GM12878 (cell line): ENCODE results near the gene OR2AT4. TPM values are rescaled to one million over a fixed set of nuclear protein-coding genes. Genes with fewer than 3 reads are reported as not detected.
A peak's percentile ranks its signal among the peaks of the same experiment; 100 is the strongest.

Experiments used
- ATAC-seq: fragments of 200-7000 bp; cut with Tn5 transposase; 3 replicates; pipeline ENCODE4 v1.9.1; 2020; ENCODE audit warnings: mild to moderate bottlenecking, moderate library complexity
- BruUV-seq: library from RNA; stranded (reverse); fragments of 400-500 nt; replicated peaks from 2 replicates; lab custom pipeline; 2021; lab: Mats Ljungman, UMichigan
- CTCF ChIA-PET: fragments of 300-600 bp; sonication (Branson Sonifier 250); formaldehyde crosslinking; extraction: SDS; loops from one replicate; lab custom pipeline; 2021; ENCODE audit warnings: inconsistent platforms; lab: Yijun Ruan, JAX
- POLR2A ChIA-PET: fragments of 350-600 bp; formaldehyde crosslinking; extraction: SDS; loops from one replicate; lab custom pipeline; 2021; ENCODE audit warnings: inconsistent platforms; lab: Charles Lee
- RAD21 ChIA-PET: fragments of 300-600 bp; sonication (Branson Sonifier 250); formaldehyde crosslinking; loops from one replicate; lab custom pipeline; 2023; ENCODE audit warnings: antibody characterized with exemption; ENCODE audit not compliant: unreplicated experiment; lab: Charles Lee
- SMC1A ChIA-PET: fragments of 300-600 bp; sonication (Branson Sonifier 250); formaldehyde crosslinking; loops from one replicate; lab custom pipeline; 2023; ENCODE audit not compliant: unreplicated experiment, uncharacterized antibody; lab: Charles Lee
- DNase-seq: peaks from one replicate; pipeline ENCODE4 v3.0.0-alpha.2; 2011; ENCODE audit warnings: low read depth, low spot score
- FAIRE-seq: peaks from 3 replicates; lab custom pipeline; 2011; peaks lifted over from hg19 to GRCh38; lab: Jason Lieb, UNC
- H2AFZ ChIP-seq: 2 replicates; pipeline ENCODE4 v1.6.0; 2011; ENCODE audit warnings: low read depth, low read length, control low read depth; ENCODE audit not compliant: control insufficient read depth
- H3K27ac ChIP-seq: 2 replicates; pipeline ENCODE4 v1.5.1; 2011; ENCODE audit warnings: control low read depth; ENCODE audit not compliant: control insufficient read depth, insufficient read depth
- H3K27me3 ChIP-seq, 2 experiments: replicated peaks in 1 of 2; 2 replicates each; pipeline versions ENCODE4 v1.6.0 to v1.6.1; 2011; ENCODE audit warnings: low read length in 1 of 2; ENCODE audit not compliant: control insufficient read depth in 2 of 2, insufficient read depth in 2 of 2
- H3K36me3 ChIP-seq, 2 experiments: 2 replicates each; pipeline ENCODE4 v1.5.1; 2011; ENCODE audit warnings: low read length in 1 of 2; ENCODE audit not compliant: control insufficient read depth in 2 of 2, insufficient read depth in 2 of 2
- H3K4me1 ChIP-seq: 2 replicates; pipeline ENCODE4 v1.6.1; 2011; ENCODE audit warnings: mild to moderate bottlenecking, low read length, moderate library complexity, mixed read lengths; ENCODE audit not compliant: control insufficient read depth, insufficient read depth
- H3K4me2 ChIP-seq: 2 replicates; pipeline ENCODE4 v1.6.0; 2011; ENCODE audit warnings: control low read depth; ENCODE audit not compliant: control insufficient read depth, insufficient read depth
- H3K4me3 ChIP-seq: fragments of 200-600 bp; sonication (generic); 2 replicates; pipeline ENCODE4 v1.5.1; 2016
- H3K79me2 ChIP-seq: 2 replicates; pipeline ENCODE4 v1.6.0; 2011; ENCODE audit warnings: low read length; ENCODE audit not compliant: control insufficient read depth, insufficient read depth
- H3K9ac ChIP-seq: 2 replicates; pipeline ENCODE4 v1.8.0; 2011; ENCODE audit warnings: low read length, control low read depth, mixed read lengths; ENCODE audit not compliant: control insufficient read depth, insufficient read depth
- H3K9me3 ChIP-seq: replicated peaks from 3 replicates; pipeline ENCODE4 v1.5.1; 2011; ENCODE audit warnings: mild to moderate bottlenecking, low read length; ENCODE audit not compliant: control insufficient read depth, insufficient read depth
- H4K20me1 ChIP-seq: 2 replicates; pipeline ENCODE4 v1.6.0; 2011; ENCODE audit not compliant: control insufficient read depth, insufficient read depth
- IKZF1 ChIP-seq: fragments of 450-650 bp; conservative IDR thresholded peaks from 2 replicates; pipeline ENCODE4 v1.6.1; 2017; ENCODE audit warnings: antibody characterized with exemption, mild to moderate bottlenecking
- MYC ChIP-seq: IDR thresholded peaks from 2 replicates; pipeline ENCODE4 v1.6.1; 2011; ENCODE audit warnings: mild to moderate bottlenecking, low read length, moderate library complexity, inconsistent platforms; ENCODE audit not compliant: insufficient read depth, insufficient replicate concordance, insufficient read length, severe bottlenecking
- SPI1 ChIP-seq: IDR thresholded peaks from 2 replicates; pipeline ENCODE4 v1.6.1; 2011; ENCODE audit warnings: low read depth, mild to moderate bottlenecking, low read length, moderate library complexity, borderline replicate concordance; ENCODE audit not compliant: insufficient read depth
- WGBS: methylation state at CpG from one replicate; pipeline ENCODE4 v1.1.6; 2016; ENCODE audit warnings: low lambda C conversion rate; ENCODE audit not compliant: insufficient replicate concordance, insufficient coverage; ENCODE audit errors: missing lambda C conversion rate; 5-methylcytosine and 5-hydroxymethylcytosine counted together
- in situ Hi-C: fragments of 300-500 bp; cut with MboI; formaldehyde crosslinking; loops from 9 replicates; pipeline ENCODE4 v1.14.3; 2018; ENCODE audit warnings: mixed read lengths
- intact Hi-C: fragments of 100-400 bp; cut with micrococcal nuclease; formaldehyde crosslinking; loops from one replicate; pipeline ENCODE4 v1.14.2; 2022; ENCODE audit not compliant: unreplicated experiment
- polyA plus RNA-seq, 11 experiments: library from polyadenylated mRNA; depleted of rRNA in 4 of 11; unstranded in 6 of 11; stranded (reverse) in 5 of 11; fragments of >200 nt; fragmentation: Nextera tagmentation in 4 of 11; fragmentation: Illumina TruSeq in 1 of 11; extraction: Ambion mirVana in 4 of 11; extraction: Trizol in 1 of 11; gene quantifications; 1 replicate in 1 of 11; 2 replicates in 10 of 11; pipeline versions ENCODE4 v1.2.1 to v1.2.3, GENCODE V29; 2011 to 2016; ENCODE audit warnings: inconsistent platforms in 2 of 11, missing spikeins in 2 of 11, low read depth in 1 of 11
- total RNA-seq, 4 experiments: library from RNA; depleted of rRNA in 3 of 4; stranded (reverse); fragments of >200 nt in 3 of 4; fragmentation: Illumina TruSeq in 1 of 4; extraction: Trizol in 1 of 4; gene quantifications; 2 replicates each; pipeline versions ENCODE4 v1.2.1 to v1.2.3, GENCODE V29; 2013 to 2021
- TF ChIP-seq, protein P1 (sequence below): IDR thresholded peaks from 2 replicates; pipeline ENCODE4 v1.6.1; 2011; ENCODE audit warnings: borderline replicate concordance, low read depth, mild to moderate bottlenecking, moderate library complexity, mixed read lengths, low read length; ENCODE audit not compliant: insufficient read depth; ENCODE audit errors: extremely low read length

OR2AT4 gene
- total and polyA plus RNA-seq, 10 of the 15 experiments (the other 5 are each of a cell fraction or from before 2014, with no cell fraction given) = 0.01 TPM; not detected in 9

DNA sequence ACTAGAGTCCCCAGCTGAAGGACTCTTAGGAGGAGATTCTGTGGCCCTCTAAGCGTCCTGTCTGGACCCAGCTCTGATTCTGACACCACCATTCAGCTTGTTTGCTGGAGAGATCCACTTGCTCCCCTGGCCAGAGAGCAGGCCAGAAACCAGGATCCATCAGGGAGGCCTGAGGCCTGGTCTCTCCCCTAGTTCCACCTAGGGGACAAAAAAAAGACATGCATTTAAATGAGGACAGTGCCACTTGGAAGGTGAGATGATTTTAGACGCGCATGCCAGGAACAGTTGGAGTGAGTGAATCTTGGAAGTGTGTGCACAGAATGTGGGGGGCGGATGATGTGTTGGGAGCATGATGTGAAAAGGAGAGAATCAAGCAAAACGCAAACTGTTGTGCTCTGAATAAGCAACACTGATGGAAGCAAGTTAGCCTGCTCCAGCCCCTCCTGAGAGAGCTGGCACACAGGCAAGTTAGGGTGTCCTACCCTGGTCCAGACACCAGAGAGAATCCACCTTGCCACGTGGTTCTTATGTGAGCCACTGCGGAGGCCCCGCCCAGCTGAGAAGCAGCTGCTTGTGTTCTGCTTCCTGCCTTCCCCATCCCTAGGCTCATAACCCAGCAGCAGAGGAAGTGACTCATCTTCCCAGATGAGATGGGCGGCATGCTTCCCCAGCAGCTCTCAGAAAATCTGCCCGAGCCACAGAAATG, 46.2 kb upstream of the OR2AT4 start:
- Histone ChIP-seq H3K9me3 (no peaks in the 10 kb centered on the region), H3K36me3 (no peaks in the 10 kb centered on the region), H4K20me1 (no peaks in the 10 kb centered on the region), H3K4me1 (peaks cover 24% of the 10 kb centered on the region), H3K4me2 (no peak overlapping the region), H3K79me2 (no peaks in the 10 kb centered on the region), H3K4me3 (no peak overlapping the region), H3K9ac (no peak overlapping the region), H3K27me3 (no peaks in the 10 kb centered on the region), H2AFZ (peak overlapping the region; percentile 46), H3K27ac (no peak overlapping the region)
- 28% methylated on average over 10 of the region's 10 CpGs for WGBS
- TF ChIP-seq IKZF1 = peak; percentile 43; the same call in 1 of the 2 replicates
- TF ChIP-seq MYC = no peak
- TF ChIP-seq, protein P1, sequence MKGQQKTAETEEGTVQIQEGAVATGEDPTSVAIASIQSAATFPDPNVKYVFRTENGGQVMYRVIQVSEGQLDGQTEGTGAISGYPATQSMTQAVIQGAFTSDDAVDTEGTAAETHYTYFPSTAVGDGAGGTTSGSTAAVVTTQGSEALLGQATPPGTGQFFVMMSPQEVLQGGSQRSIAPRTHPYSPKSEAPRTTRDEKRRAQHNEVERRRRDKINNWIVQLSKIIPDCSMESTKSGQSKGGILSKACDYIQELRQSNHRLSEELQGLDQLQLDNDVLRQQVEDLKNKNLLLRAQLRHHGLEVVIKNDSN = peak; percentile 41
- peak; percentile 39; the same call in 1 of the 2 replicates for TF ChIP-seq SPI1
- in situ Hi-C loops (no loop called here), intact Hi-C loops (loop anchor here (1.0 kb wide), 1 partner anchor 105 kb away; no protein-coding TSS in a partner anchor)
- ChIA-PET SMC1A (interaction anchor here (1.1 to 12.0 kb wide), 7 partner anchors 62 to 212 kb away, joined by 3 to 111 read pairs (median 5); no protein-coding TSS in a partner anchor), CTCF (interaction anchor here (0.6 to 11.5 kb wide), 32 partner anchors 12 to 1358 kb away, joined by 3 to 232 read pairs (median 4); partner anchors contain the start of genes OR2AT4 and TPBGL), POLR2A (no interaction called here), RAD21 (interaction anchor here (1.3 to 10.0 kb wide), 5 partner anchors 17 to 121 kb away, joined by 3 to 132 read pairs (median 4); no protein-coding TSS in a partner anchor)
- ATAC-seq (peak; percentile 78), FAIRE-seq (no peak), DNase-seq (peak; percentile 55)
- BruUV-seq = no TSS peak
